NCI-H2171 (cell line): Measurements from ENCODE around the gene ALCAM.

Source experiments
- DNase-seq: peaks from one replicate; lab custom pipeline; 2025; lab: John Stamatoyannopoulos, UW

The ALCAM gene

DNA sequence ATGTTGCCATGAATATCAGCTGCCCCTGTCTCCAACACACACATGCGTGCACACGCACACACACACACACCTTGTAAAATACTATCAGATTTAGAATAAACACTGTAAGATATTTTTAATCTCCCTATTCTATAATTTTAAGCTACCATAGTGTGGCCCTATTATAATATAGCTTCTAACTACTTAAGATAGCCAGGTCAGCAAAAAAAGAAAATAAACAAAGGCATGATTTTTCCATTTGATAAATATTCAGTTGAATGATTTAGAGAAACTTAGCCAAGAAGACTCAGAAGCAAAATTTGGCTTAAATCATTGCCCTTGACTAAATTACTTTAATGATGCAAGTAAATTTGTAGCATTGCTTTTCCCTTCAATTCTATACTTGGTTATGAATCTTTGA is 162.2 kb downstream of the ALCAM start:
- DNase-seq, result no peak

DNA sequence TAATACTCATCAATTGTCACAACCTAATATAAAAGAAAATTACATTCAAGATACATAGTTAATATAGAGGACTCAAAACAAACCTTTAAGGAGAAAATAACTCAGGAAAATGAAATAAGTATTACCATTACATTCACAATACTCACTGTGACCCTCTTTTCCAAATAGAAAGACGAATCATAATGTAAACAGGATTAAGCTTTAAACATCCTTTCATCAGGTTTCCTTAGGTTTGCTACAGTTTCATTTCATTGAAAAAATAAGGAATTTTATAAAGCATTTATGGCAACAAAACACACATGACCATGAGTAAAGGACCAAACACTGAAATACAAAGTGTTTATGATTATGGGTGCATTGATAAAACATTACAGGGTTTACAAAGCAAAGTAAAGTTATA is 162.7 kb downstream of the ALCAM start:
- no peak for DNase-seq

DNA sequence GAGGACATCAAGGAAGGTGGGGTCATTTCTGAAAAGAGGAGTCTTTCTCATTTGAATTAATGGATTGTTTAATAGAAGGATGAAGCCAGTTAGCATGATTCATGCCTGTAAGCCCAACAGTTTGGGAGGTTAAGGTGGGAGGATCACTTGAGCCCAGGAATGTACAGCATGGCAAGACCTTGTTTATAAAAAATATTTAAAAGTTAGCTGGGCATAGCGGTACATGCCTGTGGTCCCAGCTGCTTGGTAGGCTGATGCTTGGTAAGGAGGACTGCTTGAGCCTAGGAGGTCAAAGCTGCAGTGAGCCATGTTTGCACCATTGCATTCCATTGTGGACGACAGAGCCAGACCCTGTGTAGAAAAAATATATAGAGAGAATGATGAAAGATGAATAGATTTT is 165.5 kb downstream of the ALCAM start:
- no peak for DNase-seq

GRCh38 chr3:105533960-105534359 is 167.3 kb downstream of the ALCAM start:
- DNase-seq, result no peak

DNA sequence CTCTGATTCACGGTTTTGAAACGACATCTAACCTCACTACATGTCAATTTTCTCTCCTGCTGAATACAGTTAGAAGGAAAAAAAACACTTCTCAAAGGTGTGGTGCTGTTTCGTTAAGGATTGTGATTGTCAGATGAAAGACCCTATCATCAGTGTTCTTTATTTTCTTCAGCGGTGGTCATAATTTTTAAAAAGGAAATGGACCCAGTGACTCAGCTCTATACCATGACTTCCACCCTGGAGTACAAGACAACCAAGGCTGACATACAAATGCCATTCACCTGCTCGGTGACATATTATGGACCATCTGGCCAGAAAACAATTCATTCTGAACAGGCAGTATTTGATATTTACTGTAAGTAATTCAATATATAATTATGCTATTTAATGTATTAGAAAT is 167.8 kb downstream of the ALCAM start:
- DNase-seq, result no peak

- DNase-seq, result no peak
Measured at GRCh38 chr3:105537371-105538080, 170.8 kb downstream of the ALCAM start.

DNA sequence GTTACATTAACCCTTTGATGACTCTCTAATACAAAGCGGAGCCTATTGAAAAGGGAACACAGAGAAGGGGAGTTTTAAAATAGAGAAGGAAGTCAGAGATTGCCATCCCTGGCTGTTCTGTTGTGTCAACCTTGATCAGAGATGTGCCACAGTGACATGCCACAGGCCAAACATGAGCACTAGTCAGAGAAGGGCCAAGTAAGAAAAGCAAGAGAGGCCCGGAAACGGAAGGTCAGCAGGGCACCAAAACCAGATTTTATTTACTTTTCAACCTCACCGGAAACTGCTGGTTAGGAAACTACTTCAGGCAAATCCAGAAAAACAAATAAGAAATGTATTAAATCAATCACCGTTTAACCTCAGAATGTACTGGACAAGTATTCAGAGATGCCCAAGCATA is 171.8 kb downstream of the ALCAM start:
- DNase-seq, result no peak

DNA sequence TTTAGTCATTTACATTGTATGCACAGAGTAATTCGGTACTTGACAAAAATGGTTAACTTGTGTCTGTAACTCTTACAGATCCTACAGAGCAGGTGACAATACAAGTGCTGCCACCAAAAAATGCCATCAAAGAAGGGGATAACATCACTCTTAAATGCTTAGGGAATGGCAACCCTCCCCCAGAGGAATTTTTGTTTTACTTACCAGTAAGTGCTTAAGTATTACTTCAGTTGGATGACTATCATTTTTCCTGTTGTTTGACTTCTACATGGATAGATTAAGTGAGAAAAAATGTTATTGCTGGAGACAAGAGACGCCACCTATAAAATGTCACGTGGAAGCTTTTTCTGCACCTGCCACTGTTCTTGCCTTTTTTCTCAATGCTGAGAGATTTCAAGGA is 173.2 kb downstream of the ALCAM start:
- DNase-seq, result no peak

DNA sequence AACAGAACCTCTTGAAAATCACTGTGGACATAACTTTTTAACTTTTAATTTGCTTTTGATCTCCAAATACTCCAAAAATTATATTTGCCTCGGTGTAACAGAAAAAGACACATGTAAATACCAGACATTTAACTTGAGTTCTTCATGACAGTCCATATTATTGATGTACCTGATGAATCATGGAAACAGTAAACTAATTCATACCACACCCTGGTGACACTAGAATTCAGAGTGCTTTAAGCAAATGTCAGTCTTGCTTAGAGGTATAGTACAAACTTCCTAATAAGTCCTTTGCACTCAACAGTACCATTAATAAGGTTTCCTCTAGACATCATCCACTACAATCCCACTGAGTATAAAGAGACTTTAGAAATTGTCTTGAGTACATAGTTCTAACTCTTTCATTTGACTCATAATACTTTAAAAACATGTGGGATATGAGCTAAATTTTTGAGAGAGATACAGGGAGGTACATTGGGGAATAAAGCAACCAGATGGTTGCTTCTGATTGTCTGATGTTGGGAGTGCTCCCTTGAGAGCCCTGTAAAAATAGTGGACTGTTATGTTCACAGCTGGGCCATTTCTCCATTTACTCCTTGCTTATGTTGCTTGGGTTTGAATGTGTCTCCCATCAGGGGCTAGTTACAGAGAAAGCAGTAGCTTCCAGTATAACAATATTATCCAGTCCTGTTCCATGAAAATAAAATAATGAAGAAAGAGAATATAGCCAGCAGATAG is 175.7 kb downstream of the ALCAM start:
- peak; percentile 83 for DNase-seq

- DNase-seq, result no peak
Measured at GRCh38 chr3:105545051-105545450, 178.3 kb downstream of the ALCAM start.

- DNase-seq, result no peak
Measured at GRCh38 chr3:105553851-105554250, 187.1 kb downstream of the ALCAM start.

GRCh38 chr3:105555206-105555605 is 188.5 kb downstream of the ALCAM start:
- no peak for DNase-seq

DNA sequence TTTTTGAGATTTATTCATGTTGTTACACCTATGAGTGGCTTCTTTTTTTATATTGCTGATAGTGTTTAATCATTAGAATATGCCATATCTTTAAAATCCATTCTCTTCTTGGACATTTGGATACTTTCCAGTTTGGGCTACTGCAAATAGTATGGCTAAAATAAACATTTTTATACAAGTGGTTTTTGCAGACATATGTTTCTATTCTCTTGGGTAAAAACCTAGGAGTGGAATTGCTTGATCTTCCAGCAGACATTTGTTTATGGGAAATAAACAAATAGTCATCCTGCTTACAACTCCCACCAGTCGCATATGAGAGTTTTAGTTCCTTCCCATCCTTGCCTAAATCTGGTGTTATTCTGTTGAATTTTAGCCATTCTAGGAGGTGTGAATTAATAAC is 193.1 kb downstream of the ALCAM start:
- DNase-seq, result no peak

DNA sequence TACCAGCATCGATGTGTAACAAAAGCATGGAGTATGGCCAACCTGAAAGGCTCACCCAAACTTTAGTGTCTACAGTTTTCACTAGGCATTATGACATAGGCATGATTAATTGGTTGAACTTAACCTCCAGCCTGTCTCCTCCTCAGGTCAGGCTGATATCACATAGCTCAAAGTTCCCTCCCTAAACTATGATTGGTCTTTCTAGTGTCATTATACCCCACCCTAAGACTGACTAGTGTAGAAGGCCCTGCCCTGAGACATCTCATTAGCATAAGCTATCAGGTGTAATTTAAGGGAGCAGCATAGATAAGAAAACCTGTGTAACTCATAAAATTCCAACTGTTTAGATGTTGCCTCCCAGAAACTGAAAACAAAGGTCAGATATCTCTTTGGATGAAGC is 195.2 kb downstream of the ALCAM start:
- no peak for DNase-seq

DNA sequence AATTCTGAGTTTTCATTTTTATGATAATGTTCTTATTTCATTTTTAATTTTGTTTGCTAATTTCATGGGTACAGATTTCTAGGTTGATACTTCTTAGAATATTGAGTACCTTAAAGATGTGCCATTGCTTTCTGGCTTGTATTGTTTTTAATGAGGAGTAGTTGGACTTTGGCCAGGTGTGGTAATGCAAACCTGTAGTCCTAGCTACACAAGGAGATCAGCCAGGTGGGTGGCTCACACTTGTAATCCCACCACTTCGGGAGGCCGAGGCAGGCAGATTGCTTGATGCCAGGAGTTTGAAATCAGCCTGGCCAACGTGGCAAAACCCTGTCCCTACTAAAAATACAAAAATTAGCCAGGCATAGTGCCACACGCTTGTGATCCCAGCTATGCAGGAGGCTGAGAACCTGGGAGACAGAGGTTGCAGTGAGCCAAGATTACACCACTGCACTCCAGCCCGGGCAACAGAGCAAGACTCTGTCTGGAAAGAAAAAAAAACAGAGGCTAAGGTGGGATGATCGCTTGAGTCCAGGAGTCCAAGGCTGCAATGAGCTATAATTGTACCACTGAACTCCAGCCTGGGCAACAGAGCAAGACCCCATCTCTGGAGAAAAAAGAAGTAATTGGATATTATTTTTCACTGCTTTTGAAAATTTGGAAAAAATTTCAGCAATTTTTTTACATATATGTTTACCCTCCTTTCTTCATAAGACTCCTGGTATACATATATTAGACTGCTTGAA is 198.0 kb downstream of the ALCAM start:
- no peak for DNase-seq

- DNase-seq, result no peak
Measured at GRCh38 chr3:105571005-105571404, 204.3 kb downstream of the ALCAM start.

- no peak for DNase-seq
Measured at GRCh38 chr3:105572501-105572900, 205.8 kb downstream of the ALCAM start.

- DNase-seq, result no peak
Measured at GRCh38 chr3:105579439-105579838, 212.7 kb downstream of the ALCAM start.

GRCh38 chr3:105580296-105580965 is 213.7 kb downstream of the ALCAM start:
- DNase-seq, result no peak

DNA sequence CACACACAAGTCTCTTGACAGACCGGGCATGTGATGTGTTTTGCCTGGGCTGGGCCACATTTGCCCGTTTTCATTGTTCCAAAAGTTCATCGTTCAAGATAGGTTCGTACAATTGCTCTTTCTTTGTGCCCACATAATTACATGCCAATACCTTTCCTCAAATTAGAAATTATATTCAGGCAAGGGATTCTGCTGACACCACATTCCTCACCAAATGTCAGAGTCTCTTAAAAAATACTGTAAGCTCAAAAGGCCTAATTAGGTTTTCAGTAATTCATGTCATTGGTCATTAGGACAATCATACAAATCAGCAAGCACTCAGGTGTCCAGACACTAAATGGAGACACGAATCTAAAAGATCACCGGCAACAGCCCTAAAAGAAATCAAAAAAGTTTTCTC is 215.3 kb downstream of the ALCAM start:
- DNase-seq, result no peak

DNA sequence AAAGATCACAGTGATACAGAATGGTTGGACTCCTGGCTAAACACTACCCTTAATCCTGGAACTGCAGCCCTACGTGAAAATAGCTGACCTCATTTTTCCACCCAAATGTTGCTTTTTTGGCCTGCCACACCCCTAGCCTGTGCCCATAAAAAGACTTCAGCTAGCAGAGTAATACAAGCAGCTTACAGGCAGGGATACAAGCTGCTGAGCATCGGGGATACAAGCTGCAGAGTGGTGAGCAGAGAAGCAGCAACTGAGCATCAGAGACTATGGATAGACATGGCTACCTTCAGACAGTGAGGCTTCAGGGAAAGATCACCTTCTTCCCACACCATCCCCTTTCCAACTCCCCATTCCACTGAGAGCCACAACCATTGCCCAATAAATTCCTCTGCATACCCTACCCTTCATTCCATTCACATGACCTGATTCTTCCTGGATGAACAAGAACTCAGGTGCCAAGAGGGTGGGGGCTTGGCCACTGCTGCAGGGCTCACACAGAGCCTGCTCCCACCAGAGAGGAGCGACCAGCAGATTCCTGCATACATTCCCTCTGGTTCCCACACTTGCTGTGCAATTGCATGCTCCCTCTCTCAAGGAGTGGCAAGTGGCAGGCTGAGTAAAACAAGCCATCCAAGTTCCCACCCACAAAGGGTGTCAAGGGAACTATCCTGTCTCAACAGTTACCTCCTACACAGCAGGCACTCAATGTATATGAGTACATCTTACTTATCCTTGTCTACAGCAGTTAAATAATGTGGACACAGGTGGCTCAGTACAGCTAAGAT is 217.5 kb downstream of the ALCAM start:
- no peak for DNase-seq

DNA sequence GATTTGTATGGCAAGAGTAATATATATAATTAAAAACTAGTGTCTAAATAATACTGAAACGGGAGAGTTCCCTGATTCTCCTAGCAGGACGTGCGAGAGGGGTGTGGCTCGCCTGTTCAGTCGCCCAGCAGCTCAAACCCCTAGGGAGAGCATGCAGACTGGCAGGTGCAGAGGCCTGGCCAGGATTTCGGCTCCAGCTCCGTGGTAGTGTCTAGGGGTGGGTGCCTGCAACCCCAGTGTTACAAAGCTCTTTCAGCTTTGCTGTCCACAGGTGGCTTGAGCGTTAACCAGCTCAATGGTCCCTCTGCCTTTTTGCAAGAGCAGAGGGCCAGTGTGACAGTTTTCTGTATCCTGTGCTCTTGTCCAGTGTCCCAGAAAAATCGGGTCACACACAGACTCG is 226.6 kb downstream of the ALCAM start:
- peak; percentile 1 for DNase-seq
